CD4-positive, alpha-beta T cell treated with Interleukin-4 for 1 hour (primary cell): ENCODE measurements around the gene RGS3.
A peak's percentile ranks its signal among the peaks of the same experiment; 100 is the strongest.

Experiments used
- DNase-seq, 2 donors: peaks; one replicate each; pipeline ENCODE4 v3.0.0-alpha.2; 2020 to 2022

Gene RGS3

GRCh38 chr9:113514061-113514460 is 50.5 kb downstream of the RGS3 start:
- DNase-seq = no peak

- no peak for DNase-seq
These were observed 51.2 kb downstream of the RGS3 start for GRCh38 chr9:113514748-113515147.

- DNase-seq = no peak
These were observed 52.3 kb downstream of the RGS3 start for GRCh38 chr9:113515862-113516261.

DNA sequence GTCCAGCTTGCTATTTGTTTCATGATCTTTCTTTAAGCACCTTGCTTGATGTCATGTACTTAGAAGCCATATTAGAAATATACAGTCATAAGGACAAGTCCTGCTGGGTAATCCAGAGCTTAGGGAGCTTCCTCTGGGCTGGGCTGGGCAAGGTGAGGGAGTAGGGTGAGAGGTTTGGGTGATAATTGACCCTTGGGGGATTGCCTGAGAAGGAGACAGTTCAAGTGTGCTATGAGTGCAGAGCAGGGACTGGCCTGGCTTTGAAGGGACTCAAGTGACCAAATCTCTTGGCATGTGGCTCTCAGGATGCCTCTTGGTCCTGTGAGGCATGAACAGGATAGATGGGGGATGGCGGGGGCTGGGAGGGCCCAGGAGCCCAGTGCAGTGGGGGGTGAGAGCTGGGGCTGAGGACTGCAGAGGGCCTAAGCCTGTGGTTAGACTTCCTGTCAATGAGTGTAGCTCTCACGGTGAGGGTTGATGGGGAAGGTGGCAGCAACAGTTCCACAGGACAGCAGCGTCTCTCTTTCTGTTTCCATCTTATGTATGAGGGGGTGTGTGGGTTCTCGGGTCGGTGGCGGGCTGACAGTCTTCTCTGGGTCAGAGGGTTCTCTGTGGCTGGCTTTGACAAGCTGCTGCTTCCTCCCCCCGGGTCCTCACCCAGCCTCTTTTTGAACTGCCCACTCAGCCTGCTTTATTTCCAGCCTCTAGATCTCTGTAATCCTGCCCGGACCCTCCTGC is 53.5 kb downstream of the RGS3 start:
- DNase-seq = peak; percentile 76 to 78

GRCh38 chr9:113519426-113520108 is 56.0 kb downstream of the RGS3 start:
- DNase-seq = no peak

DNA sequence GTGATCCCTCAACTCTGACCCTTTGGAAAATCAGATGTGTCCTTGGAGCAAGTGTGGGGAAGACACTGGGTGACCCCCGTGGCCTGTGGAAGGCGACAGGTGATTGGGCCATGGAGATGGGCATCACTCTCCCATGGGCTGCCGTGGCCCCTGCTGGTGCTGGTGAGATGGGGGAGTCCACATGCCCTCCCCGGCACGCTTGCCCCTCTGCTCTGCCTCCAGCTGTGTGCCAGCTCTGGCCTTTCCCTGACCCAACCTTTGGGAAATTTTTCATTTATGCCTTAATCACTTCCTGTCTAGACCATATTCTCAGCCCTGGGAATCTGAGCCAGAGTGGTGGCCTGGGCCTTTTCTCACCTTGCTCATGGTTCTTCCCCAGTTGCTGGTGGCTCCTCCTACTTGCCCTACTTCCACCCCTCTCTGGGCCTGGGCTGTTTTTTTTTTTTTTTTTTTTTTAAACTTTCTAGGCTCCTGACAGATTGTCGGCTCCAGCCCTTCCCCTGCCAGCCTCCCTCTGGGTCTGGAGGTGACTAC is 56.6 kb downstream of the RGS3 start:
- peak; percentile 78 to 79 for DNase-seq

DNA sequence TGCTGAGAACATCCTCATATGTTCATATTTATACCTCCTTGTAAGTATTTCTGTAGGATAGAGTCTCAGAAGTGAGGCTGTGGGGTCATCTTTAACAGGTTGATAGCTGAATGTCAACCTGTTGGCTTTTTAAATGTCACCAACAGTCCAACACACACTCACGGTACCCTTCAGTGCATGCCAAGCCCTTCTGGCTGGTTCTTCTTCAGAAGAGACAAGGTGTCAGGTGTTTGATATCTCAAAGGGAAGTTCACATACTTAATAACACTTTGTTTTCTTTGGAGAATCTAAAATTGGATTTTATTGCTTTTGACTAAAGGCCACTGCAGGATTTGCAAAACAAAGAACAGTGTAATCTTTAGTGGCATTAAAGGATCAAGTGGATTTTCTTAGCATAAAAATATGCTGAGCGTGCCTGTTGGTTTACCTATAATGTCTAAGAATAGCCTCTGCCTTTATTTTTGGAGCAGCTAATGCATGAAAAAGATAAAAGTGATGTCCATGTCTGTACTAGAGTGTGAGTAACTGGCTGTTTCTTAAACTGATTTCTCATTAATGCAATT is 58.2 kb downstream of the RGS3 start:
- DNase-seq = no peak

DNA sequence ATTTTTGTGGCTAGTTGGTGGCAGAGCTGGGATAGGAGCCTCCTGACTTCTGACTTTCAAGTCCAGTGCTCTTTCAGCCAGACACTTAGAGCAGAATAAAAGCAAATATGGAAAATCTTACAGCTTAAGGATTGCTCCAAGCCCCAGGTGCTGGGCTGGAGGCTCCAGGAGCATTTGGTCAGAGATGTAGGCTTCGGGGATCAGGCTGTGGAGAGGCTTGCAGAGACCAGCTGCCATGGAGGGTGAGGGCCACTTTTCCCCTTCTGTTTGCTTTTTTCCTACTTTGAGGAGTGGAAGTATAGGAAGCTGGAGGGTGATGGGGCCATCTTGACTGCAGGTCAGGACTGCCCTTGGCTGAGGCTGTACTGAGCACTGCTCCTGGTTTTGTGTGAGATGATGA is 58.9 kb downstream of the RGS3 start:
- DNase-seq = no peak

DNA sequence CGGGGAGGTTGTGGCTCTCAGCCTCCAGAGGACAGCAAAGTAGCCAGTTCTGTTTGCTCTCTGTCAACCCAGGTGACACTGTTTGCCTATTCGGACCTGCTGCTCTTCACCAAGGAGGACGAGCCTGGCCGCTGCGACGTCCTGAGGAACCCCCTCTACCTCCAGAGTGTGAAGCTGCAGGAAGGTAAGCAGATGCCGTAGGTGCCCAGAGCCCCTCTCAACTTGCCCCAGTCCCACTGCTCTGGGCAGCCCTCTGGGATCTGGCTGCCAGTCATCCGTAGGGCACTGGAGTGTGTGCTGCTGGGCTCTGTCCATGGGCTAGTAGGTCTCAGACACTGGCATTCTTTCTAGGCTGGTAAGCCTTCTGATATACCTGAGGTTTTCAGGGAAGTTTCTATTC is 59.3 kb downstream of the RGS3 start:
- DNase-seq = no peak

GRCh38 chr9:113523421-113524141 is 60.1 kb downstream of the RGS3 start:
- DNase-seq = peak; percentile 53 to 57

DNA sequence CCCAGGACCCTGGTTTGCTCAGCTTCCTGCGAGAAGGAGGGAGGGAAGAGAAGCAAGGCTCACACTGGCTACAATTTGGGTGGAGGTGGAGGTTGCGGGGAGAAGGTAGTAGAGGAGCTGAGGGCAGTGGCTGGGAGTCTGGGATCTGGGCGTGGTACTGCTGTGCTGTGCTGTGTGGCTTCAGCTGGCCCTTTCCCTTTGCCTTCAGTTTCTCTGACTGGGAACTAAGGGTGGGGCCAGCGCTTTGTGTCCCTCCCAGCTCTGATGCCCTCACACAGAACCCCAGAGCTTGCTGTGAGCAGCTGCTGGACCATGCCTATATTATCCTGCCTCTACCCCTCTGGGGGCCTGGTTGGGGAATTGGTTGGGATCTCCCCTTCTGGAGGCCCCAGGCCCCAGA is 60.9 kb downstream of the RGS3 start:
- DNase-seq = no peak

DNA sequence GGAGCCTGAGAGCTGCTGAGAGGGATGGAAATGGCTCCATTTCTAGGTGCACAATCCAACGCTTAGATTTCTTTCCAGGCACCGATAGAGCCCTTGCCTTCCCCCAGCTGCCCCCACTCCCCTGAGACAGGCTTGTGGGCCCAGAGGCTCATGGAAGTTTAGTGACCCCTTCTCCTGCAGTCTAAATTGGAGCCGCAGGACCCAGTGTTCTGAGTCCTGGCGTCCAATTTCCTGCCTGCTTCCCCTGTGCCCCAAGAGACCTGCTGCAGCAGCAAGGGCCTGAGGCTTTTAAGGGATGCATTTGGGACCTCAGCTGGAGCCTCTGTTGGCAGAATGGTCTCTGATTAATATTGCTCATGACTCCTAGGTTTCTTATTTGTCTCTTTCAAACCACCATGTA is 61.7 kb downstream of the RGS3 start:
- no peak for DNase-seq

GRCh38 chr9:113525831-113526230 is 62.3 kb downstream of the RGS3 start:
- DNase-seq = no peak

DNA sequence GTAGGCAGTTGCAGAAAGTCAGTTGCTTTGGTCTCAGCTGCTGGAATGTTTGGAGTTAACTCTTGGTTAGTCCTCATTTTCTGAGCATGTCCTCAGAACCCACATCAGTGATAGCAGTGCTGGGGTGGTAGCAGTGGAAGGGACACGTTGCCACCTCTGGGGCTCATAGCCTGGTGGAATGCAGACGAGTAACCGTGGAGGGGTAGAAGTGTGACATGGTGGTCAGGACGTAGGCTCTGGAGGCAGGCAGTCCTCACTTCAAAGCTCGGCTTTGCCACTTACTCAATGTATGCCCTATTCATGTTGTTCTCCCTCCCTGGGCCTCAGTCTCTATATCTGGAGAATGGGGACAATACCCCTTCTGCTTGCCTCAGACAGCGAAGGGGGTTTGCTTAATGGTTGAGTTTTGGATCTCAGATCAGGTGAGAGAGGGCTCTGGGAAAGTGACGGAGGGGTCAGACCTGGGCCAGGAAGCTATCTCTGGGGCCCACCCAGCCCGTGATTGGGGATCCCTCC is 62.8 kb downstream of the RGS3 start:
- no peak for DNase-seq

- no peak for DNase-seq
These were observed 63.3 kb downstream of the RGS3 start for GRCh38 chr9:113526841-113527240.

DNA sequence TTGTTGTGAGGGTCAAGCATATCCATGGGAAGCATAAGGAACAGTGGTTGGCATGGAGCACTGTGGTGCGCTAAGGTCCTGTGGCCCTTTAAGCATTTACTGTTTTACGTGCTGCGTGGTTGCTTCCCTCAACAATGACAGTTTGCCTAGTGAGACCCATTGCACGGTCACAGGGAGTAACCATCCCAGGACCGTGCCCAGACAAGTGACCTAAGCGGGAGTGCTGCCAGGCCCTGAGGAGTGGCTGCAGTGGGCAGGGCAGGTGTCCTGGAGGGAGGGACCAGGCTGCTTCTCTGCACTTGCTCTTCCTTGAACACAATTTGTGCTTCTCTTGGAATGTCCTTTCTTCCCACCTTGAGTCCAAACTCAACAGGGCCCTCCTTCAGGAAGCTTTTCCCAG is 64.6 kb downstream of the RGS3 start:
- DNase-seq = no peak

- no peak for DNase-seq
These were observed 65.3 kb downstream of the RGS3 start for GRCh38 chr9:113528811-113529210.

DNA sequence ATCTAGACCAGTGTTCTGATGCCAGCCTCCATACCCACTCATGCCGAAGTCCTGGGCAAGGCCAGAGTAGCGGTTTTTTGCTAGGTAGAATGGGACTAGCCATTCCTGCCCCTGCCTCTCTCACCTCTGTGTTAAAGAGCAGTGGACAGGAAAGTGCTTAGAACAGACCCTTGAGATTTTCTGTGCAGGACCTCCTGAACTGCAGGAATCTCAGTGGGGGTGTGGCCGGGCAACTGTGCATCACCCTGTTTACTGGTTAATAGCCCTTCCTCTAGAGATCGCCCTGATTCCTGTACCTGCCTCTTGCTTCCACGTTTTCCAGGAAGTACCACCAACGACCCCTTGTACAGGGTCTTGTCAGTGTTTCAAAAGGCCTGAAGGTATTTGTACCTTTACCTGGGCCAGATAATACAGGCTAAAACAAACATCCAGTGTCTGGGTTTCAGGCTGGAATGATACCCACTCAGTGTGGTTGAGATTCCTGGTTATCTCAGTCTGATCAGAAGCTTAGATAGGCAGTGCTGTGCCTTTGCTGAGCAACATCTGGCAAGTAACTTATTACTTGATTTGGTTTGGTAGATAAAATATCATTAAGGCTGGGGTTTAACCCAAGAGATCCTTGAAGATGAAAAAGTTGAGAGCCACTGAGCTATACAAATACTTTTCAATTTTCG is 65.9 kb downstream of the RGS3 start:
- no peak for DNase-seq

- no peak for DNase-seq
These were observed 66.6 kb downstream of the RGS3 start for GRCh38 chr9:113530022-113530635.

GRCh38 chr9:113530942-113531341 is 67.4 kb downstream of the RGS3 start:
- no peak for DNase-seq

GRCh38 chr9:113531919-113532808 is 68.6 kb downstream of the RGS3 start:
- peak in 1 of 2 donors; percentile 3 for DNase-seq
